Upper lobe of left lung (tissue), 6 donors: ENCODE results near the gene TRIM38. TPM values are rescaled to one million over a fixed set of nuclear protein-coding genes. Genes with fewer than 3 reads are reported as not detected.
"Not testable (repeated sequence)": the region's sequence is repeated elsewhere in the genome, so short reads cannot be mapped to it uniquely, and the experiment has no call there.

ENCODE experiments used
- ATAC-seq, 2 donors: fragments of 200-7000 bp; cut with Tn5 transposase; one replicate each; pipeline ENCODE4 v1.9.1; 2022; ENCODE audit warnings: mild to moderate bottlenecking in 2 of 2, moderate library complexity in 2 of 2; ENCODE audit not compliant: low FRiP score in 2 of 2
- DNase-seq, 2 donors: peaks; one replicate each; pipeline ENCODE4 v3.0.0-alpha.2; 2019 to 2020
- H3K27ac ChIP-seq, 4 donors: fragments of 200-600 bp; sonication (generic); one replicate each; pipeline ENCODE4 v1.5.1; 2016 to 2019
- H3K27me3 ChIP-seq, 4 donors: fragments of 200-600 bp; sonication (generic); one replicate each; pipeline ENCODE4 v1.5.1; 2017 to 2019
- H3K36me3 ChIP-seq, 4 donors: fragments of 200-600 bp; sonication (generic); one replicate each; pipeline ENCODE4 v1.5.1; 2016 to 2019
- H3K4me1 ChIP-seq, 4 donors: fragments of 200-600 bp; sonication (generic); one replicate each; pipeline ENCODE4 v1.5.1; 2018 to 2019
- H3K4me3 ChIP-seq, 4 donors: fragments of 200-600 bp; sonication (generic); one replicate each; pipeline ENCODE4 v1.5.1; 2017 to 2019; ENCODE audit warnings: mild to moderate bottlenecking in 2 of 4, moderate library complexity in 1 of 4
- H3K9me3 ChIP-seq, 4 donors: fragments of 200-600 bp; sonication (generic); one replicate each; pipeline ENCODE4 v1.5.1; 2018 to 2019
- EP300 ChIP-seq, 4 donors: sonication (generic); formaldehyde crosslinking; IDR thresholded peaks; one replicate each; pipeline ENCODE4 v1.5.1; 2017; ENCODE audit warnings: antibody characterized with exemption in 4 of 4, control low read depth in 2 of 4
- POLR2A ChIP-seq, 4 donors: fragments of 450-650 bp; IDR thresholded peaks; one replicate each; pipeline ENCODE4 v1.5.1; 2016 to 2017; ENCODE audit warnings: antibody characterized with exemption in 4 of 4, mild to moderate bottlenecking in 2 of 4
- POLR2AphosphoS5 ChIP-seq, 2 donors: sonication (generic); formaldehyde crosslinking; IDR thresholded peaks; one replicate each; pipeline ENCODE4 v1.5.1; 2017; ENCODE audit warnings: antibody characterized with exemption in 2 of 2
- WGBS, 2 donors: methylation state at CpG; one replicate each; pipeline ENCODE4 v1.1.5; 2017 to 2018; 5-methylcytosine and 5-hydroxymethylcytosine counted together
- total RNA-seq, 6 donors: library from RNA; depleted of rRNA in 4 of 6; stranded (reverse); fragments of >200 nt in 4 of 6; gene quantifications; one replicate each; pipeline versions ENCODE4 v1.1.0 to v1.2.1, GENCODE V29; 2016 to 2021
- TF ChIP-seq, protein P1 (sequence below), 6 experiments: fragments of 450-650 bp in 4 of 6; fragments of 200-600 bp in 2 of 6; sonication (generic) in 2 of 6; IDR thresholded peaks; one replicate each; pipeline ENCODE4 v1.5.1; 2016 to 2019; ENCODE audit warnings: antibody characterized with exemption in 6 of 6
- donor health status: DM: no; HTN: no; CAD: no; lungs with moderate emphysema.
- donor health status: DM: no; HTN: yes; CAD: no; lungs with severe emphysema.

The TRIM38 gene
- total RNA-seq, 6 donors from 2014 or later, result 9.0 to 22.0 (median 14.7) TPM

GRCh38 chr6:26012061-26012460, 49.5 kb downstream of the TRIM38 start:
- Histone ChIP-seq H3K27me3 (no peaks in the 10 kb centered on the region), H3K36me3 (no peaks in the 10 kb centered on the region), H3K4me3 (no peak overlapping the region), H3K9me3 (no peaks in the 10 kb centered on the region), H3K27ac (no peak overlapping the region), H3K4me1 (peaks cover 0 to 6% (median 2%) of the 10 kb centered on the region in 4 donors)
- ATAC-seq, result no peak
- WGBS, 2 donors, result 78 to 79% methylated on average over 2 of the region's 2 CpGs
- TF ChIP-seq, protein P1, sequence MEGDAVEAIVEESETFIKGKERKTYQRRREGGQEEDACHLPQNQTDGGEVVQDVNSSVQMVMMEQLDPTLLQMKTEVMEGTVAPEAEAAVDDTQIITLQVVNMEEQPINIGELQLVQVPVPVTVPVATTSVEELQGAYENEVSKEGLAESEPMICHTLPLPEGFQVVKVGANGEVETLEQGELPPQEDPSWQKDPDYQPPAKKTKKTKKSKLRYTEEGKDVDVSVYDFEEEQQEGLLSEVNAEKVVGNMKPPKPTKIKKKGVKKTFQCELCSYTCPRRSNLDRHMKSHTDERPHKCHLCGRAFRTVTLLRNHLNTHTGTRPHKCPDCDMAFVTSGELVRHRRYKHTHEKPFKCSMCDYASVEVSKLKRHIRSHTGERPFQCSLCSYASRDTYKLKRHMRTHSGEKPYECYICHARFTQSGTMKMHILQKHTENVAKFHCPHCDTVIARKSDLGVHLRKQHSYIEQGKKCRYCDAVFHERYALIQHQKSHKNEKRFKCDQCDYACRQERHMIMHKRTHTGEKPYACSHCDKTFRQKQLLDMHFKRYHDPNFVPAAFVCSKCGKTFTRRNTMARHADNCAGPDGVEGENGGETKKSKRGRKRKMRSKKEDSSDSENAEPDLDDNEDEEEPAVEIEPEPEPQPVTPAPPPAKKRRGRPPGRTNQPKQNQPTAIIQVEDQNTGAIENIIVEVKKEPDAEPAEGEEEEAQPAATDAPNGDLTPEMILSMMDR (IDR thresholded peaks at IDR 0.05), result no peak
- TF ChIP-seq POLR2AphosphoS5 (IDR thresholded peaks at IDR 0.05), result no peak
- TF ChIP-seq POLR2A (IDR thresholded peaks at IDR 0.05), result no peak
- TF ChIP-seq EP300 (IDR thresholded peaks at IDR 0.05), result no peak
- no peak for DNase-seq

DNA sequence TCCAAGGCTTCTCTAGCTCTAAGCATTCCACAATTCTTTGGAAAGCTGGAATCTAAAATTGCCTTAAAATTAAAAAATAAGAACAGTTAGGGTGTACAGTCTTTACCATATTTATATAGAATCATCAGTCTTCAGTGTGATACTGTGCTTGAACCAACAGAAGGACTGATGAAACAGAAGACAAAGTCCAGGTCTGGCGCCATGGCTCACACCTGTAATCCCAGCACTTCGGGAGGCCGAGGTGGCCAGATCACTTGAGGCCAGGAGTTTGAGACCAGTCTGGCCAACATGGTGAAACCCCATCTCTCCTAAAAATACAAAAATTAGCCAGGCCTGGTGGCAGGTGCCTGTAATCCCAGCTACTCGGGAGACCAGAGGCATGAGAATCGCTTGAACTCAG, 51.8 kb downstream of the TRIM38 start:
- 79 to 97% methylated on average over 5 of the region's 5 CpGs for whole genome bisulfite sequencing, 2 donors
- H3K4me3 ChIP-seq, H3K36me3 ChIP-seq, H3K27me3 ChIP-seq, H3K9me3 ChIP-seq, ATAC-seq, DNase-seq, H3K4me1 ChIP-seq, H3K27ac ChIP-seq: not testable (repeated sequence)

GRCh38 chr6:26016245-26016962, 53.8 kb downstream of the TRIM38 start:
- no peak for TF ChIP-seq POLR2AphosphoS5 (IDR thresholded peaks at IDR 0.05)
- TF ChIP-seq, protein P1 (IDR thresholded peaks at IDR 0.05), result no peak
- no peaks in the 10 kb centered on the region for H3K9me3 ChIP-seq
- ATAC-seq, result no peak
- H3K27me3 ChIP-seq, result no peaks in the 10 kb centered on the region
- peak overlapping the region in 3 of 4 donors; percentile 28 to 44 (median 38) for H3K4me3 ChIP-seq
- H3K27ac ChIP-seq, result peak overlapping the region in 1 of 4 donors; percentile 3
- DNase-seq, result peak in 1 of 2 donors; percentile 85
- peaks cover 0 to 11% (median 4%) of the 10 kb centered on the region in 4 donors for H3K4me1 ChIP-seq
- H3K36me3 ChIP-seq, result no peaks in the 10 kb centered on the region
- WGBS, 2 donors, result 67 to 72% methylated on average over 23 to 29 of the region's 29 CpGs

GRCh38 chr6:26016963-26017631, 54.5 kb downstream of the TRIM38 start:
- Histone ChIP-seq H3K27ac (peak overlapping the region in 3 of 4 donors; percentile 3 to 68 (median 59)), H3K4me1 (peaks cover 0 to 16% (median 6%) of the 10 kb centered on the region in 4 donors), H3K4me3 (peak overlapping the region in 3 of 4 donors; percentile 28 to 44 (median 38)), H3K9me3 (no peaks in the 10 kb centered on the region), H3K27me3 (no peaks in the 10 kb centered on the region), H3K36me3 (no peaks in the 10 kb centered on the region)
- 29 to 32% methylated on average over 27 to 29 of the region's 29 CpGs for WGBS, 2 donors
- DNase-seq (peak in 1 of 2 donors; percentile 26), ATAC-seq (no peak)
- TF ChIP-seq POLR2AphosphoS5 (IDR thresholded peaks at IDR 0.05), result no peak
- no peak for TF ChIP-seq EP300 (IDR thresholded peaks at IDR 0.05)
- TF ChIP-seq POLR2A (IDR thresholded peaks at IDR 0.05), result no peak
- TF ChIP-seq, protein P1 (IDR thresholded peaks at IDR 0.05), result no peak

- H3K9me3 ChIP-seq, result no peaks in the 10 kb centered on the region
- 8 to 42% methylated on average over 15 to 18 of the region's 18 CpGs for WGBS, 2 donors
- peaks cover 0 to 21% (median 8%) of the 10 kb centered on the region in 4 donors for H3K4me1 ChIP-seq
- H3K27ac ChIP-seq, result peak overlapping the region in 3 of 4 donors; percentile 3 to 68 (median 59)
- TF ChIP-seq POLR2AphosphoS5 (IDR thresholded peaks at IDR 0.05) (peak; percentile 28 to 72), POLR2A (IDR thresholded peaks at IDR 0.05) (peak in 1 of 4 donors; percentile 65), EP300 (IDR thresholded peaks at IDR 0.05) (no peak)
- TF ChIP-seq, protein P1 (IDR thresholded peaks at IDR 0.05), result peak in 5 of 6 experiments; percentile 14 to 38 (median 22)
- DNase-seq, result peak; percentile 67 to 92
- H3K36me3 ChIP-seq, result no peaks in the 10 kb centered on the region
- ATAC-seq, result no peak
- peak overlapping the region in 3 of 4 donors; percentile 28 to 44 (median 38) for H3K4me3 ChIP-seq
- no peaks in the 10 kb centered on the region for H3K27me3 ChIP-seq
These were observed 55.0 kb downstream of the TRIM38 start for GRCh38 chr6:26017632-26017966.
